ENCODE measurements around the gene ENDOD1.

The ENDOD1 gene

DNA sequence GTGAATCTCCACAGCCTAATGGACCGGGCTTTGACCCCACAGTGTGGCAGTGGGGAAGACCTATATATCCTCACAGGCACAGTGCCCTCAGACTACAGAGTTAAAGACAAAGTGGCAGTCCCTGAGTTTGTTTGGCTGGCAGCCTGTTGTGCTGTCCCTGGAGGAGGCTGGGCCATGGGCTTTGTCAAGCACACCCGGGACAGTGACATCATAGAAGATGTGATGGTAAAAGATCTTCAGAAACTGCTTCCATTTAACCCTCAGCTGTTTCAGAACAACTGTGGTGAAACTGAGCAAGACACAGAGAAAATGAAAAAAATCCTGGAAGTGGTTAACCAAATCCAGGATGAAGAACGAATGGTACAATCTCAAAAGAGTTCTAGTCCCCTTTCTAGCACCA, 39.0 kb downstream of the ENDOD1 start:
- H3K4me2 ChIP-seq (ENCODE audit: low read depth, low read length) = no peak overlapping the region
- TF ChIP-seq, protein P1, sequence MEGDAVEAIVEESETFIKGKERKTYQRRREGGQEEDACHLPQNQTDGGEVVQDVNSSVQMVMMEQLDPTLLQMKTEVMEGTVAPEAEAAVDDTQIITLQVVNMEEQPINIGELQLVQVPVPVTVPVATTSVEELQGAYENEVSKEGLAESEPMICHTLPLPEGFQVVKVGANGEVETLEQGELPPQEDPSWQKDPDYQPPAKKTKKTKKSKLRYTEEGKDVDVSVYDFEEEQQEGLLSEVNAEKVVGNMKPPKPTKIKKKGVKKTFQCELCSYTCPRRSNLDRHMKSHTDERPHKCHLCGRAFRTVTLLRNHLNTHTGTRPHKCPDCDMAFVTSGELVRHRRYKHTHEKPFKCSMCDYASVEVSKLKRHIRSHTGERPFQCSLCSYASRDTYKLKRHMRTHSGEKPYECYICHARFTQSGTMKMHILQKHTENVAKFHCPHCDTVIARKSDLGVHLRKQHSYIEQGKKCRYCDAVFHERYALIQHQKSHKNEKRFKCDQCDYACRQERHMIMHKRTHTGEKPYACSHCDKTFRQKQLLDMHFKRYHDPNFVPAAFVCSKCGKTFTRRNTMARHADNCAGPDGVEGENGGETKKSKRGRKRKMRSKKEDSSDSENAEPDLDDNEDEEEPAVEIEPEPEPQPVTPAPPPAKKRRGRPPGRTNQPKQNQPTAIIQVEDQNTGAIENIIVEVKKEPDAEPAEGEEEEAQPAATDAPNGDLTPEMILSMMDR (IDR thresholded peaks at IDR 0.05; ENCODE audit: low read length) = no peak
- TF ChIP-seq EZH2phosphoT487 (IDR thresholded peaks at IDR 0.05; ENCODE audit: low read length) (no peak), EZH2 (optimal IDR thresholded peaks at IDR 0.05; ENCODE audit: low read depth, low read length) (no peak)
- no peaks in the 10 kb centered on the region for H3K9me2 ChIP-seq (replicated peaks; ENCODE audit: insufficient read depth, low read length)
- H4K20me1 ChIP-seq (ENCODE audit: insufficient read depth, low read length) = no peaks in the 10 kb centered on the region
- DNase-seq = no peak
- no peak overlapping the region for H3K27ac ChIP-seq (ENCODE audit: low read length)
- H3K9me3 ChIP-seq (replicated peaks; ENCODE audit: insufficient read depth, low read length) = no peaks in the 10 kb centered on the region
- H3K79me2 ChIP-seq (ENCODE audit: low read length) = no peaks in the 10 kb centered on the region
- no peaks in the 10 kb centered on the region for H3F3A ChIP-seq (ENCODE audit: insufficient read depth, low read length)
- H3K4me3 ChIP-seq (ENCODE audit: low read length) = no peak overlapping the region
- no peak overlapping the region for H2AFZ ChIP-seq (ENCODE audit: low read length)
- H3K36me3 ChIP-seq (replicated peaks; ENCODE audit: insufficient read depth, low read length) = no peaks in the 10 kb centered on the region
- no peaks in the 10 kb centered on the region for H3K27me3 ChIP-seq (replicated peaks; ENCODE audit: insufficient read depth, low read length)
- no peak overlapping the region for H3K9ac ChIP-seq (ENCODE audit: low read length)
- H3K4me1 ChIP-seq (ENCODE audit: low read length) = no peaks in the 10 kb centered on the region

DNA sequence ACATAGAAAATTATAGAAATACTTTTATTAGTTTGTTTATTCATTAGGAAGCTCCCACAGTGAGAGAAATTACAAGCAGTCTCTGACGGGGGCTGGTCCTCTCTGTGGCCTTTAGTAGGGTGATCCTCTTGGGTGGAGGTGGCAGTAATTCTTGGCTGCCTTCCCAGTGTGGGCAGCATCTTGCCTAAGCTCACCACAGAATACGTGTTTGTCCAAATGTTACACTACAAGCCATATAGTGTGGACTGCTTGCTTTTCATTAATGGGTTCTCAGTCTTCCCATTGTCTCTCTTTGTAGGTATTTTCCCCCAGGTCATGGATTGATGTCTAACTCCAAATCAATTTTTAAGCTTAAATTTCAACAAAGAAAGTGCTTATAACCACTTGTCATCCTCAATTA, 43.3 kb downstream of the ENDOD1 start:
- no peak overlapping the region for H2AFZ ChIP-seq (ENCODE audit: low read length)
- no peak overlapping the region for H3K4me3 ChIP-seq (ENCODE audit: low read length)
- H3K9me2 ChIP-seq (replicated peaks; ENCODE audit: insufficient read depth, low read length) = no peaks in the 10 kb centered on the region
- TF ChIP-seq EZH2phosphoT487 (IDR thresholded peaks at IDR 0.05; ENCODE audit: low read length) = no peak
- TF ChIP-seq, protein P1 (IDR thresholded peaks at IDR 0.05; ENCODE audit: low read length) = no peak
- TF ChIP-seq EZH2 (optimal IDR thresholded peaks at IDR 0.05; ENCODE audit: low read depth, low read length) = no peak
- H3F3A ChIP-seq (ENCODE audit: insufficient read depth, low read length) = no peaks in the 10 kb centered on the region
- no peak overlapping the region for H3K27ac ChIP-seq (ENCODE audit: low read length)
- no peak overlapping the region for H3K9ac ChIP-seq (ENCODE audit: low read length)
- no peaks in the 10 kb centered on the region for H3K79me2 ChIP-seq (ENCODE audit: low read length)
- no peak overlapping the region for H3K4me2 ChIP-seq (ENCODE audit: low read depth, low read length)
- H3K36me3 ChIP-seq (replicated peaks; ENCODE audit: insufficient read depth, low read length) = no peaks in the 10 kb centered on the region
- H3K9me3 ChIP-seq (replicated peaks; ENCODE audit: insufficient read depth, low read length) = no peaks in the 10 kb centered on the region
- no peaks in the 10 kb centered on the region for H3K27me3 ChIP-seq (replicated peaks; ENCODE audit: insufficient read depth, low read length)
- H4K20me1 ChIP-seq (ENCODE audit: insufficient read depth, low read length) = no peaks in the 10 kb centered on the region
- no peaks in the 10 kb centered on the region for H3K4me1 ChIP-seq (ENCODE audit: low read length)
- DNase-seq = no peak

DNA sequence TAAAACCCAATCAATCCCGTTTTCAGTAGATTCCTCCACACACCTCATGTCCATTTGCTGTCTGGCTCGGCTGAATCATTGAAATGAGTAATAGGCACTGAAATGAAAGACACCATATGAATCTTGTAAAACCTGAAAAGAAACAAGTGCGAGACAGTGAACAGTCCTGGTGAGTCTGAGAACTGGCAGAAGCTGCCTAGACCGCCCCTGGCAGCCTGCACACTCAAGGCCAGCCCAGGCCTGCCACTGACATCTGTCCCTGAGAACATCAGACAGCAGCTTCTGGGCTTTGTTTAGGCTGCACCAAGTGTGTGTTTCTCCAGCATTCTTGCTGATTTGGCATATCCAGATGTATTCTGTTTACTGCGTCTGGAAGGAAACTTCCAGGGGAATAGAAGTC, 44.8 kb downstream of the ENDOD1 start:
- Histone ChIP-seq H4K20me1 (ENCODE audit: insufficient read depth, low read length) (no peaks in the 10 kb centered on the region), H3K9ac (ENCODE audit: low read length) (no peak overlapping the region), H3K4me1 (ENCODE audit: low read length) (no peaks in the 10 kb centered on the region), H2AFZ (ENCODE audit: low read length) (no peak overlapping the region), H3K9me2 (replicated peaks; ENCODE audit: insufficient read depth, low read length) (no peaks in the 10 kb centered on the region), H3K27me3 (replicated peaks; ENCODE audit: insufficient read depth, low read length) (no peaks in the 10 kb centered on the region), H3K4me2 (ENCODE audit: low read depth, low read length) (no peak overlapping the region), H3F3A (ENCODE audit: insufficient read depth, low read length) (no peaks in the 10 kb centered on the region), H3K36me3 (replicated peaks; ENCODE audit: insufficient read depth, low read length) (no peaks in the 10 kb centered on the region), H3K4me3 (ENCODE audit: low read length) (no peak overlapping the region), H3K9me3 (replicated peaks; ENCODE audit: insufficient read depth, low read length) (no peaks in the 10 kb centered on the region), H3K27ac (ENCODE audit: low read length) (no peak overlapping the region), H3K79me2 (ENCODE audit: low read length) (no peaks in the 10 kb centered on the region)
- TF ChIP-seq EZH2 (optimal IDR thresholded peaks at IDR 0.05; ENCODE audit: low read depth, low read length) (no peak), EZH2phosphoT487 (IDR thresholded peaks at IDR 0.05; ENCODE audit: low read length) (no peak)
- TF ChIP-seq, protein P1 (IDR thresholded peaks at IDR 0.05; ENCODE audit: low read length) = no peak
- DNase-seq = no peak

Measured in MM.1S (cell line).